ENCODE measurements around the gene IRF2.

DNA sequence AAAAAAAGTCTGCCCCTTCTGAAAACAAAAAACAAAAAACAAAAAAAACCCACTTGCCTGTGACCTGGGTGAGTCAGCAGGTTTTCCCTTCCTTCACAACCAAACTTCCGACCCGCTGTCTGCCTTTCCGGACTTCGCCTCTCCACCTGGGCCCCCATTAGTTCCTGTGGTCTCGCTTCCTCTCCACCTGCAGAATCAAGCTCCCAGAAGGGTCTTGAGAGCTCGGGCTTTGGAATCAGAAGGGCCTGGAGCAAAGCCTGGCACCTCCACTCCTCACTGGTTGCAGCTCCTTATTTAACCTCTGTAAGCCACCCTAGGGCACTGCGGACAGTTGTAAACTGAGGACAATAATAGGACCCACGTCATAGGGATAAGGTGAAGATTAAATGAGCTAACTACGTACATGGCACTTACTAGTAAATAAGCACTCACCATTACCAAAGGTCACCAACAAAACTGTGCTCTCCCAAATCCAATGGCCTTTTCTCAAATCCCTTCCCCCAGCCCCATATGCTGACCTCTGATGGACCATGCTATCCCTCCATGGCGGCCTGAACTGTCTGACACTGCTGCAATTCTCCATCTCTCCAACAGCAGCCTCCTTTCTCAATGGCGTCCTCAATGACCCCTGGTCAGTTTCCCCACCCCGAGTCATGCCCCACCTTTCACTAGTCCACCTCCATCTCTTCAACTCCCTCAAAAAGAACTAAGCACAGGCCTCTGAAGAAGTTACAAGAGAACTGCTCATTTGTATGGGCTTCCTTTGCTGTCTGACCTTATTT lies 64.2 kb downstream of the IRF2 start:
- TF ChIP-seq, protein P1, sequence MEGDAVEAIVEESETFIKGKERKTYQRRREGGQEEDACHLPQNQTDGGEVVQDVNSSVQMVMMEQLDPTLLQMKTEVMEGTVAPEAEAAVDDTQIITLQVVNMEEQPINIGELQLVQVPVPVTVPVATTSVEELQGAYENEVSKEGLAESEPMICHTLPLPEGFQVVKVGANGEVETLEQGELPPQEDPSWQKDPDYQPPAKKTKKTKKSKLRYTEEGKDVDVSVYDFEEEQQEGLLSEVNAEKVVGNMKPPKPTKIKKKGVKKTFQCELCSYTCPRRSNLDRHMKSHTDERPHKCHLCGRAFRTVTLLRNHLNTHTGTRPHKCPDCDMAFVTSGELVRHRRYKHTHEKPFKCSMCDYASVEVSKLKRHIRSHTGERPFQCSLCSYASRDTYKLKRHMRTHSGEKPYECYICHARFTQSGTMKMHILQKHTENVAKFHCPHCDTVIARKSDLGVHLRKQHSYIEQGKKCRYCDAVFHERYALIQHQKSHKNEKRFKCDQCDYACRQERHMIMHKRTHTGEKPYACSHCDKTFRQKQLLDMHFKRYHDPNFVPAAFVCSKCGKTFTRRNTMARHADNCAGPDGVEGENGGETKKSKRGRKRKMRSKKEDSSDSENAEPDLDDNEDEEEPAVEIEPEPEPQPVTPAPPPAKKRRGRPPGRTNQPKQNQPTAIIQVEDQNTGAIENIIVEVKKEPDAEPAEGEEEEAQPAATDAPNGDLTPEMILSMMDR (conservative IDR thresholded peaks at IDR 0.05), result no peak
- no peak for TF ChIP-seq ZFX (IDR thresholded peaks at IDR 0.05)

All from C4-2B (cell line).